Fibroblast of lung (primary cell): ENCODE data around the gene TSHZ3. TPM values are rescaled to one million over a fixed set of nuclear protein-coding genes. Genes with fewer than 3 reads are reported as not detected.
A peak's percentile ranks its signal among the peaks of the same experiment; 100 is the strongest.

Experiments
- DNase-seq, 2 donors: peaks; one replicate each; pipeline versions ENCODE4 v3.0.0 to v3.0.0-alpha.2; 2010; ENCODE audit warnings: low read depth in 2 of 2
- H2AFZ ChIP-seq: 2 replicates; pipeline ENCODE4 v1.5.1; 2012; ENCODE audit warnings: low read length, control low read depth, inconsistent platforms
- H3K27ac ChIP-seq: 2 replicates; pipeline ENCODE4 v1.5.1; 2011; ENCODE audit warnings: low read length, control low read depth; ENCODE audit not compliant: insufficient read depth
- H3K27me3 ChIP-seq: 2 replicates; pipeline ENCODE4 v1.5.1; 2011; ENCODE audit warnings: mild to moderate bottlenecking, low read length; ENCODE audit not compliant: control insufficient read depth, insufficient read depth
- H3K36me3 ChIP-seq: 2 replicates; pipeline ENCODE4 v1.5.1; 2011; ENCODE audit warnings: low read length; ENCODE audit not compliant: control insufficient read depth, insufficient read depth
- H3K4me1 ChIP-seq: 2 replicates; pipeline ENCODE4 v1.5.1; 2011; ENCODE audit warnings: low read length; ENCODE audit not compliant: control insufficient read depth, insufficient read depth; ENCODE audit errors: extremely low read depth
- H3K4me2 ChIP-seq: 2 replicates; pipeline ENCODE4 v1.5.1; 2011; ENCODE audit warnings: low read length, control low read depth; ENCODE audit not compliant: insufficient read depth; ENCODE audit errors: extremely low read depth
- H3K4me3 ChIP-seq, 4 experiments: fragments of 200-600 bp in 1 of 4; sonication (generic) in 1 of 4; replicated peaks in 1 of 4; 2 replicates each; pipeline ENCODE4 v1.5.1; 2011 to 2016; ENCODE audit warnings: low read length in 4 of 4, low read depth in 3 of 4, mild to moderate bottlenecking in 3 of 4, control low read depth in 2 of 4, inconsistent platforms in 1 of 4, mixed read lengths in 1 of 4; ENCODE audit not compliant: insufficient read depth in 1 of 4; ENCODE audit errors: control extremely low read depth in 1 of 4
- H3K79me2 ChIP-seq: 2 replicates; pipeline ENCODE4 v1.5.1; 2012; ENCODE audit warnings: mild to moderate bottlenecking, low read length, inconsistent platforms; ENCODE audit not compliant: control insufficient read depth, insufficient read depth
- H3K9ac ChIP-seq: 2 replicates; pipeline ENCODE4 v1.5.1; 2011; ENCODE audit warnings: mild to moderate bottlenecking, low read length, control low read depth; ENCODE audit not compliant: insufficient read depth
- H3K9me3 ChIP-seq: 2 replicates; pipeline ENCODE4 v1.5.1; 2012; ENCODE audit warnings: low read depth, low read length; ENCODE audit not compliant: control insufficient read depth, insufficient read depth
- H4K20me1 ChIP-seq: 2 replicates; pipeline ENCODE4 v1.5.1; 2011; ENCODE audit warnings: low read length; ENCODE audit not compliant: control insufficient read depth, insufficient read depth; ENCODE audit errors: extremely low read depth
- EZH2 ChIP-seq: IDR thresholded peaks from 2 replicates; pipeline ENCODE4 v1.5.1; 2012; ENCODE audit warnings: low read length, control low read depth, mild to moderate bottlenecking; ENCODE audit errors: missing control alignments
- polyA plus RNA-seq, 2 donors: library from polyadenylated mRNA; depleted of rRNA in 1 of 2; stranded (reverse) in 1 of 2; unstranded in 1 of 2; fragments of >200 nt; gene quantifications; 2 replicates each; pipeline ENCODE4 v1.2.1, GENCODE V29; 2011 to 2012; ENCODE audit warnings: missing spikeins in 1 of 2
- total RNA-seq: library from RNA; depleted of rRNA; stranded (reverse); fragments of >200 nt; gene quantifications from 2 replicates; pipeline ENCODE4 v1.2.1, GENCODE V29; 2014
- TF ChIP-seq, protein P1 (sequence below), 2 donors: IDR thresholded peaks in 1 of 2; conservative IDR thresholded peaks in 1 of 2; 1 replicate in 1 of 2; 2 replicates in 1 of 2; pipeline ENCODE4 v1.5.1; 2011 to 2012; ENCODE audit warnings: low read length in 2 of 2, control low read depth in 1 of 2, inconsistent platforms in 1 of 2, low read depth in 1 of 2, mild to moderate bottlenecking in 1 of 2

TSHZ3 gene
- total and polyA plus RNA-seq, 2 donors (not counting 1 experiment from before 2014, with no cell fraction given), result 7.0 to 17.3 TPM

DNA sequence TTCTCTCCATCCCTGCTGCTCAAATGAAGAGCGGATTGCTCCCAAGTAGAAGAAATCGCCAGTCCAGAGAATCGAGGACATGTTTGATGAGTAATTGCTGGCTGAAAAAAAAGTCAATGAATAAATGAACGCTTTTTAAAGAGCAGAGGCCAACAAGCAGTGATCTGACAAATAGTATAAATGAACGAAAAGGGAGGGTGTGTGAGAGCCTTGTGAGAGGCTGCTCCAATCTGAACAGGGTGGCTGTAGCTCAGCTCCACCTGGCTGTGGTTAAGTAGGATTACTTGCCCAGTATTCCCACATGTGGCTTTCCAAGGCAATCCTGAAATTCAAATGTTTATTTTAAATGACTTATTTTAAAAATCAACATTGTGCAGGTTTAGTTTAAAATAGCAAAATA is 117.1 kb downstream of the TSHZ3 start:
- H3K27me3 ChIP-seq, result no peaks in the 10 kb centered on the region
- no peaks in the 10 kb centered on the region for H3K9me3 ChIP-seq
- H4K20me1 ChIP-seq, result no peaks in the 10 kb centered on the region
- peak; percentile 39 to 84 for DNase-seq
- no peak overlapping the region for H2AFZ ChIP-seq
- no peaks in the 10 kb centered on the region for H3K79me2 ChIP-seq
- peak overlapping the region; percentile 21 for H3K27ac ChIP-seq
- peaks cover 4% of the 10 kb centered on the region for H3K4me1 ChIP-seq
- TF ChIP-seq EZH2, result no peak
- TF ChIP-seq, protein P1, sequence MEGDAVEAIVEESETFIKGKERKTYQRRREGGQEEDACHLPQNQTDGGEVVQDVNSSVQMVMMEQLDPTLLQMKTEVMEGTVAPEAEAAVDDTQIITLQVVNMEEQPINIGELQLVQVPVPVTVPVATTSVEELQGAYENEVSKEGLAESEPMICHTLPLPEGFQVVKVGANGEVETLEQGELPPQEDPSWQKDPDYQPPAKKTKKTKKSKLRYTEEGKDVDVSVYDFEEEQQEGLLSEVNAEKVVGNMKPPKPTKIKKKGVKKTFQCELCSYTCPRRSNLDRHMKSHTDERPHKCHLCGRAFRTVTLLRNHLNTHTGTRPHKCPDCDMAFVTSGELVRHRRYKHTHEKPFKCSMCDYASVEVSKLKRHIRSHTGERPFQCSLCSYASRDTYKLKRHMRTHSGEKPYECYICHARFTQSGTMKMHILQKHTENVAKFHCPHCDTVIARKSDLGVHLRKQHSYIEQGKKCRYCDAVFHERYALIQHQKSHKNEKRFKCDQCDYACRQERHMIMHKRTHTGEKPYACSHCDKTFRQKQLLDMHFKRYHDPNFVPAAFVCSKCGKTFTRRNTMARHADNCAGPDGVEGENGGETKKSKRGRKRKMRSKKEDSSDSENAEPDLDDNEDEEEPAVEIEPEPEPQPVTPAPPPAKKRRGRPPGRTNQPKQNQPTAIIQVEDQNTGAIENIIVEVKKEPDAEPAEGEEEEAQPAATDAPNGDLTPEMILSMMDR (conservative IDR thresholded peaks at IDR 0.05 in 1 of 2, IDR thresholded peaks at IDR 0.05 in 1 of 2; ENCODE audit: low read depth in 1 of 2, low read length in 2 of 2), result no peak
- no peak overlapping the region for H3K9ac ChIP-seq
- H3K4me2 ChIP-seq, result no peak overlapping the region
- no peaks in the 10 kb centered on the region for H3K36me3 ChIP-seq
- no peak overlapping the region for H3K4me3 ChIP-seq

DNA sequence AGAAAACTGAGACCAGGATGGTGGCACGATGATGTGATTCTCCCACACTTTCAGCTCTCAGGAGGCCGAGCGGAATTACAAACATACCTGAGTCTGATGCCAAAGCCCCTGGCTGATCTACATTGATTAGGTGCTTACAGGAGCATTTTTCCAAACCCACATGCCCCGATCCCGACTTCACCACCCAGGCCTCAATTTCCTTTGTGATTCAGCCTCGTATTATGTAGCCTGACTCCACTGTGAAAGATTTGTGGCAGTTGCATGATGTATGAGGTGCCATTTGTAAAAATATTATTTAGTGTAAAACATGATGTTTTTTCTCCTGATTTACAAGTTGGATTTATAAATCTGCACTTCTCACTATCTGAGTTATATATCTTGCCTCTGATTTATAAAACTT is 118.0 kb downstream of the TSHZ3 start:
- Histone ChIP-seq H3K4me1 (peaks cover 4% of the 10 kb centered on the region), H3K27me3 (no peaks in the 10 kb centered on the region), H3K36me3 (no peaks in the 10 kb centered on the region), H3K9me3 (no peaks in the 10 kb centered on the region), H3K9ac (no peak overlapping the region), H3K27ac (no peak overlapping the region), H4K20me1 (no peaks in the 10 kb centered on the region), H3K4me3 (no peak overlapping the region), H3K4me2 (no peak overlapping the region), H2AFZ (no peak overlapping the region), H3K79me2 (no peaks in the 10 kb centered on the region)
- peak; percentile 17 to 87 for DNase-seq
- TF ChIP-seq, protein P1 (conservative IDR thresholded peaks at IDR 0.05 in 1 of 2, IDR thresholded peaks at IDR 0.05 in 1 of 2; ENCODE audit: low read depth in 1 of 2, low read length in 2 of 2), result no peak
- no peak for TF ChIP-seq EZH2

DNA sequence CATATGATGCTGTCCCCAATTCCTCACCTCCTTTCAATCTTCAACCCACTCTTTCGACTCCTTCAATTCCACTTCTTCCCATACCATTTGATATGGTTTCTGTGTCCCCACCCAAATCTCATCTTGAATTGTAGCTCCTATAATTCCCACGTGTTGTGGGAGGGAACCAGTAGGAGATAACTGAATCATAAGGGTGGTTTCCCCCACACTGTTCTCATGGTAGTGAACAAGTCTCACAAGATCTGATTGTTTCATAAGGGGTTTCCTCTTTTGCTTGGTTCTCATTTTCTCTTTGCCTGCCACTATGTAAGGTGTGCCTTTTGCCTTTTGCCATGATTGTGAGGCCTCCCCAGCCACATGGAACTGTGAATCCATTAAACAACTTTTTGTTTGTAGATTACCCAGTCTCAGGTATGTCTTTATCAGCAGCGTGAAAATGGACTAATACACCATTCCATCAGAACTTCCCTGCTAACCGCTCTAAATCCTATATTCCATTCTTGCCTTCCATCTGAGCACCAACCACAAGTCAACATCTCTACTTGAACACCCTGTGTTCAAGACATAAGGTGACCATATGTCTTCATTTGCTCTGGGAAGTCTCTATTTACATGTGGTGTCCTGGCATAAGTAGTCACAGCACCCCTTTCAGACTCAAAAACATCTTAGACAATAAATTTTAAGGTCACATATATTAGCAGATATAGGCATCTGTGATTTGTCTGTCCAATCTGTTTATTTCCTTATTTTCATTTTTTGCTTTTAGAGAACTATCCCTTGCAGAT is 122.9 kb downstream of the TSHZ3 start:
- Histone ChIP-seq H3K9ac (no peak overlapping the region), H4K20me1 (no peaks in the 10 kb centered on the region), H3K4me3 (no peak overlapping the region), H3K36me3 (no peaks in the 10 kb centered on the region), H3K27me3 (no peaks in the 10 kb centered on the region), H3K9me3 (no peaks in the 10 kb centered on the region), H3K79me2 (no peaks in the 10 kb centered on the region), H3K4me2 (no peak overlapping the region), H3K4me1 (peaks cover 18% of the 10 kb centered on the region), H3K27ac (no peak overlapping the region), H2AFZ (no peak overlapping the region)
- TF ChIP-seq, protein P1 (conservative IDR thresholded peaks at IDR 0.05 in 1 of 2, IDR thresholded peaks at IDR 0.05 in 1 of 2; ENCODE audit: low read depth in 1 of 2, low read length in 2 of 2), result no peak
- TF ChIP-seq EZH2, result no peak
- DNase-seq, result peak in 1 of 2 donors; percentile 6
